Measurements from ENCODE around the gene CD151.

The CD151 gene

GRCh38 chr11:824942-825341, 7.8 kb upstream of the CD151 start:
- WGBS, 2 experiments, result 89 to 90% methylated on average over 10 to 11 of the region's 11 CpGs
- Histone ChIP-seq H3K27ac (ENCODE audit: insufficient read depth, low read depth, low read length, poor library complexity, severe bottlenecking) (no peak overlapping the region), H3K36me3 (ENCODE audit: control insufficient read depth, insufficient read depth, low read length) (peaks cover 9% of the 10 kb centered on the region), H3K9me3 (ENCODE audit: control insufficient read depth, low read length) (no peaks in the 10 kb centered on the region), H3K4me1 (ENCODE audit: control insufficient read depth, insufficient read depth, low read length) (peaks cover 36% of the 10 kb centered on the region), H3K4me3 (ENCODE audit: insufficient read depth, low read depth, low read length) (no peak overlapping the region), H3K27me3 (ENCODE audit: control insufficient read depth, insufficient read depth, low read length, poor library complexity, severe bottlenecking) (peaks cover 45% of the 10 kb centered on the region)

GRCh38 chr11:825366-826226, 7.2 kb upstream of the CD151 start:
- H3K9me3 ChIP-seq (ENCODE audit: control insufficient read depth, low read length), result no peaks in the 10 kb centered on the region
- H3K4me3 ChIP-seq (ENCODE audit: insufficient read depth, low read depth, low read length), result no peak overlapping the region
- WGBS, 2 experiments, result 90% methylated on average over 12 of the region's 12 CpGs
- peaks cover 37% of the 10 kb centered on the region for H3K4me1 ChIP-seq (ENCODE audit: control insufficient read depth, insufficient read depth, low read length)
- no peak overlapping the region for H3K27ac ChIP-seq (ENCODE audit: insufficient read depth, low read depth, low read length, poor library complexity, severe bottlenecking)
- H3K36me3 ChIP-seq (ENCODE audit: control insufficient read depth, insufficient read depth, low read length), result peaks cover 9% of the 10 kb centered on the region
- H3K27me3 ChIP-seq (ENCODE audit: control insufficient read depth, insufficient read depth, low read length, poor library complexity, severe bottlenecking), result peaks cover 52% of the 10 kb centered on the region

- peaks cover 58% of the 10 kb centered on the region for H3K27me3 ChIP-seq (ENCODE audit: control insufficient read depth, insufficient read depth, low read length, poor library complexity, severe bottlenecking)
- H3K4me1 ChIP-seq (ENCODE audit: control insufficient read depth, insufficient read depth, low read length), result peaks cover 40% of the 10 kb centered on the region
- no peak overlapping the region for H3K27ac ChIP-seq (ENCODE audit: insufficient read depth, low read depth, low read length, poor library complexity, severe bottlenecking)
- H3K36me3 ChIP-seq (ENCODE audit: control insufficient read depth, insufficient read depth, low read length), result peaks cover 9% of the 10 kb centered on the region
- no peaks in the 10 kb centered on the region for H3K9me3 ChIP-seq (ENCODE audit: control insufficient read depth, low read length)
- H3K4me3 ChIP-seq (ENCODE audit: insufficient read depth, low read depth, low read length), result no peak overlapping the region
- 83 to 89% methylated on average over 9 of the region's 9 CpGs for WGBS, 2 experiments
Observed at GRCh38 chr11:826227-826621, 6.5 kb upstream of the CD151 start.

GRCh38 chr11:826836-827145, 6.0 kb upstream of the CD151 start:
- H3K4me3 ChIP-seq (ENCODE audit: insufficient read depth, low read depth, low read length), result peak overlapping the region; percentile 39
- peaks cover 64% of the 10 kb centered on the region for H3K27me3 ChIP-seq (ENCODE audit: control insufficient read depth, insufficient read depth, low read length, poor library complexity, severe bottlenecking)
- WGBS, 2 experiments, result 4 to 5% methylated on average over 22 of the region's 22 CpGs

GRCh38 chr11:827146-827896, 5.4 kb upstream of the CD151 start:
- 1 to 3% methylated on average over 66 of the region's 66 CpGs for WGBS, 2 experiments
- Histone ChIP-seq H3K9me3 (ENCODE audit: control insufficient read depth, low read length) (no peaks in the 10 kb centered on the region), H3K36me3 (ENCODE audit: control insufficient read depth, insufficient read depth, low read length) (peaks cover 9% of the 10 kb centered on the region), H3K4me1 (ENCODE audit: control insufficient read depth, insufficient read depth, low read length) (peaks cover 51% of the 10 kb centered on the region), H3K27me3 (ENCODE audit: control insufficient read depth, insufficient read depth, low read length, poor library complexity, severe bottlenecking) (peaks cover 69% of the 10 kb centered on the region), H3K27ac (ENCODE audit: insufficient read depth, low read depth, low read length, poor library complexity, severe bottlenecking) (no peak overlapping the region), H3K4me3 (ENCODE audit: insufficient read depth, low read depth, low read length) (peak overlapping the region; percentile 39)

More at GRCh38 chr11:826836-827145, 6.0 kb upstream of the CD151 start:
- peaks cover 45% of the 10 kb centered on the region for H3K4me1 ChIP-seq (ENCODE audit: control insufficient read depth, insufficient read depth, low read length)
- peaks cover 9% of the 10 kb centered on the region for H3K36me3 ChIP-seq (ENCODE audit: control insufficient read depth, insufficient read depth, low read length)
- no peak overlapping the region for H3K27ac ChIP-seq (ENCODE audit: insufficient read depth, low read depth, low read length, poor library complexity, severe bottlenecking)
- H3K9me3 ChIP-seq (ENCODE audit: control insufficient read depth, low read length), result no peaks in the 10 kb centered on the region

- Histone ChIP-seq H3K27me3 (ENCODE audit: control insufficient read depth, insufficient read depth, low read length, poor library complexity, severe bottlenecking) (peaks cover 72% of the 10 kb centered on the region), H3K9me3 (ENCODE audit: control insufficient read depth, low read length) (no peaks in the 10 kb centered on the region), H3K36me3 (ENCODE audit: control insufficient read depth, insufficient read depth, low read length) (peaks cover 9% of the 10 kb centered on the region), H3K4me3 (ENCODE audit: insufficient read depth, low read depth, low read length) (peak within 1 kb of the TSS; percentile 39), H3K27ac (ENCODE audit: insufficient read depth, low read depth, low read length, poor library complexity, severe bottlenecking) (no peak within 1 kb of the TSS), H3K4me1 (ENCODE audit: control insufficient read depth, insufficient read depth, low read length) (peaks cover 53% of the 10 kb centered on the region)
- 39 to 46% methylated on average over 5 of the region's 5 CpGs for WGBS, 2 experiments
Observed at GRCh38 chr11:827897-828192, 4.9 kb upstream of the CD151 start, which contains the start of gene CRACR2B. Gene CRACR2B (plus strand): TSS chr11:827919. CDS start chr11:828608, 689 bp downstream.

GRCh38 chr11:828506-829175, 4.1 kb upstream of the CD151 start:
- WGBS, 2 experiments, result 45 to 47% methylated on average over 21 of the region's 21 CpGs
- Histone ChIP-seq H3K4me1 (ENCODE audit: control insufficient read depth, insufficient read depth, low read length) (peaks cover 55% of the 10 kb centered on the region), H3K4me3 (ENCODE audit: insufficient read depth, low read depth, low read length) (no peak overlapping the region)

GRCh38 chr11:829176-829846, 3.4 kb upstream of the CD151 start:
- H3K36me3 ChIP-seq (ENCODE audit: control insufficient read depth, insufficient read depth, low read length), result peaks cover 6% of the 10 kb centered on the region
- H3K27me3 ChIP-seq (ENCODE audit: control insufficient read depth, insufficient read depth, low read length, poor library complexity, severe bottlenecking), result peaks cover 72% of the 10 kb centered on the region
- WGBS, 2 experiments, result 6 to 7% methylated on average over 40 of the region's 40 CpGs
- no peak overlapping the region for H3K27ac ChIP-seq (ENCODE audit: insufficient read depth, low read depth, low read length, poor library complexity, severe bottlenecking)
- H3K4me1 ChIP-seq (ENCODE audit: control insufficient read depth, insufficient read depth, low read length), result peaks cover 56% of the 10 kb centered on the region
- H3K4me3 ChIP-seq (ENCODE audit: insufficient read depth, low read depth, low read length), result peak overlapping the region; percentile 33
- H3K9me3 ChIP-seq (ENCODE audit: control insufficient read depth, low read length), result no peaks in the 10 kb centered on the region

More at GRCh38 chr11:828506-829175, 4.1 kb upstream of the CD151 start:
- no peak overlapping the region for H3K27ac ChIP-seq (ENCODE audit: insufficient read depth, low read depth, low read length, poor library complexity, severe bottlenecking)
- H3K27me3 ChIP-seq (ENCODE audit: control insufficient read depth, insufficient read depth, low read length, poor library complexity, severe bottlenecking), result peaks cover 72% of the 10 kb centered on the region
- no peaks in the 10 kb centered on the region for H3K9me3 ChIP-seq (ENCODE audit: control insufficient read depth, low read length)
- peaks cover 9% of the 10 kb centered on the region for H3K36me3 ChIP-seq (ENCODE audit: control insufficient read depth, insufficient read depth, low read length)

GRCh38 chr11:829847-830294, 2.9 kb upstream of the CD151 start:
- peaks cover 72% of the 10 kb centered on the region for H3K27me3 ChIP-seq (ENCODE audit: control insufficient read depth, insufficient read depth, low read length, poor library complexity, severe bottlenecking)
- 1% methylated on average over 39 of the region's 39 CpGs for WGBS, 2 experiments
- H3K4me1 ChIP-seq (ENCODE audit: control insufficient read depth, insufficient read depth, low read length), result peaks cover 62% of the 10 kb centered on the region

More at GRCh38 chr11:829847-830294, 2.9 kb upstream of the CD151 start:
- H3K9me3 ChIP-seq (ENCODE audit: control insufficient read depth, low read length), result no peaks in the 10 kb centered on the region
- no peak overlapping the region for H3K27ac ChIP-seq (ENCODE audit: insufficient read depth, low read depth, low read length, poor library complexity, severe bottlenecking)
- H3K4me3 ChIP-seq (ENCODE audit: insufficient read depth, low read depth, low read length), result peak overlapping the region; percentile 33
- H3K36me3 ChIP-seq (ENCODE audit: control insufficient read depth, insufficient read depth, low read length), result peaks cover under 1% of the 10 kb centered on the region
